KG1 (cell line): Measurements from ENCODE around the gene RALBP1.
"Not testable (repeated sequence)": the region's sequence is repeated elsewhere in the genome, so short reads cannot be mapped to it uniquely, and the experiment has no call there.

Source experiments
- DNase-seq: peaks from one replicate; lab custom pipeline; 2025; lab: John Stamatoyannopoulos, UW

RALBP1 gene

DNA sequence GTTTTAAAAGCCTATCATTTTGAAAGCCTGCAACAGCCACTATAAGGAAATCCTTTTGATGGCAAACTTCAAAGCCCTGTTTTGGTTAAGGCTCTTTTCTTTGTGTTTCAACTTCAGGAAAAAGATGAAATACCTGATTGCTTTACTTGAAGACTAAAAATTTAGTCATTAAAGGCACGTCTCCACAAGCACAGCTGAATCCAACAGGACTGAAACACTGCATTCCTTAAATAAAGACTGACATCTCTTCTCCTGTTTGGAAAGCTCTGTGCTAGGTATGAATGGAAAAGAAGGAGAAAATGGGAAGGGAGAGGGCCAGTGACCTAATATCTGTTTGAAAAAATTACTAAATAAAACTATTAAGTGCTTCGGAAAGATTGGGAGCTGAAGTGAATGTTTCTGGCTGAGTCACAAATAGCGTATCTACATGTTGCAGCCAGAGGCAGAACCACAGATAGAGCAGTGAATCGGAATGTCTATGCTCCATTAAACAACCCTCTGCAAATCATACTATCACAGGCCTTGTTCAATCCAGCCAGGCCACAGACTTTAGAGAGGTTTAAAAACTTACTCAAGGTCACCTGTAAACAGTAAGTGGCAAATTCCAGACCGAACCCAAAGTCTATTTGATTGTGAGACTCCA lies 21.1 kb upstream of the RALBP1 start:
- DNase-seq, result no peak

DNA sequence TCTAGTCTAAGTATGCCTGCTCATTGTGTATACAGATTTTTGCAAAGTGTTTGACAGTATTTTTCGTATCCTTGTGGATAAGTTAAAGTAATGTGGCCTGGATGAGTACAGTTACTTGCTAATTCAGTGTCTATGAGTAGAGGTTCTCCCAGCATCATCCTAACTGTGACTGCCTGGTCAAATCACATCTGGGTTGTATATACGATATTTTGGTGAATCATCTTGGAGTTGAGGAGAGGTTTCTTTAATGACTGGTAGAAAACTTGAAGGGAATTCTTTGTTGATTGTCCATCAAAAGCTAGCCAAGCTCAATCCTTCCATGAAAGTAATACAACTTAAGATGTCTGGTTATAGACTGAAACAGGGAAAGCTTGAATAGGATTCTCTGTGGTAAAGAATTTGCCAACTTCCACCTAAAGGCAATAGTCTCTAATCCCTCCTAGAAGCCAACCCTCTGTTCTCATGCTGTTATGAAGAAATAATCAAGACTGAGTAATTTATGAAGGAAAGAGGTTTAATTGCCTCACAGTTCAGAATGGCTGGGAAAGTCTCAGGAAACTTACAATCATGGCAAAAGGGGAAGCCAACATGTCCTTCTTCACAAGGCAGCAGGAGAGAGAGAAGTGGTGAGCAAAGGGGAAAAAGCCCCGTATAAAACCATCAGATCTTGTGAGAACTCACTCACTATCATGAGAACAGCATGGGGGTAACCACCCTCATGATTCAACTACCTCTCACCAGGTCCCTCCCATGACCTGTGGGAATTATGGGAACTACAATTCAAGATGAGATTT lies 19.4 kb upstream of the RALBP1 start:
- DNase-seq, result no peak

DNA sequence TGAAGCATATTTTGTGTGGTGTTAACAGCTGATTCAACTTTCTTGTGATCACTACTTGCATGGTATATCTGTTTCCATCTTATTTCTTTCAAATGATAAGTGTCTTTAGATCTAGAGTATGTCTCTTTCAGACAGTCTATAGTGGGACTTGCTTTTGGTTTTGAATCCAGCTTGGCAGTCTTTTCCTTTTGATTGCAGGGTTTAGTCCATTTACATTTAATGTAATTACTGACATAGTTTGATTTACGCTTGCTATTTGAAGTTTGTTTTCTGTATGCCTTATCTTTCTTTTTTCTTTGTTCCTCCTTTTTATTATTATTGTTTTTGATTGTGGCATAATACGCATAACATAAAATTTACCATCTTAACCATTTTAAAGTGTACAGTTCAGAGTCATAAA lies 9.2 kb upstream of the RALBP1 start:
- DNase-seq, result no peak

DNA sequence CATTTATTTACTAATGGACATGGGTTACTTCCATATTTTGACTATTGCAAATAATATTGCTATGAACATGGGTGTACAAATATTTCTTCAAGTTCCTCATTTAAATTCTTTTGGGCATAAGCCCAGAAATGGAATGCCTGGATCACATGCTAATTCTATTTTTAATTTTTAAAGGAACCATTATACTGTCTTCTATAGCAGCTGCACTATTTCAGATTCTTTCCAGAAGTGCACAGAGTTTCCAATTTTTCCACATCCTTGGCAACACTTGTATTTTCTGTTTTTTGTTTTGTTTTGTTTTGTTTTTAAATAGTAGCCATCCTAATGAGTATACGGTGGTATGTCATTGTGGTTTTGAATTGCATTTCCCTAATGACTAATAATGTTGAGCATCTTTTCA lies 8.5 kb upstream of the RALBP1 start:
- no peak for DNase-seq

DNA sequence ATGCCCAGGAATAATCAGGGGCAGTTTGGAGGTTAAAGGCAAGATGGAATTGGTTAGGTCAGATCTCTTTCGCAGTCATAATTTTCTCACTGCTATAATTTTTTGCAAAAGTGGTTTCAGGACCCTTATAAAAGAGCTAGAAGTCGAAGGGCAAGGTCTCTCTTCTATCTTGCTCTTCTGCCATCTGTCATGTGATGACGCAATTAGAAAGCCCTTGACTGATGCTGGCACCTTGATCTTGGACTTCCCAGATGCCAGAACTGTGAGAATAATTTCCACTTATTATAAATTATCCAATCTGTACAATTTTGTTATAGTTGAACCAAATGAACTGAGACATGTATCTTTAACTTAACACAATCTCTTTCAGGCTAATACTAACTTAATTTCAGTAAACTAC lies 6.3 kb upstream of the RALBP1 start:
- no peak for DNase-seq

DNA sequence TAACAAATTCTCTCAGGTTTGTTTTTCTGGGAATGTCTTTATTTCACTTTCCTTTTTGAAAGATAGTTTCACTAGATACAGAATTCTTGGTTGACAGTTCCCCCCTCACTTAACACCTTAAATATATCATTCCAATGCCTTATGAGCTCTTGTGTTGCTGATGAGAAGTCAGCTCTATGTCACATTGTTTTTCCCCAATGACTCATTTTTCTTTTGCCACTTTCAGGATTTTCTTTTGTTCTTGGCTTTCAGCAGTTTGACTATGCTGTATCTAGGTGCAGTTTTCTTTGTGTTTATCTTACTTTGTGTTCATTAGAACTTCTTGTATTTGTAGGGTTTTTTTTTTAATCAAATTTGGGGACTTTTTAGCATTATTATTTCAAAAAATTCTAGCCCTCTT lies 5.6 kb upstream of the RALBP1 start:
- DNase-seq, result no peak

DNA sequence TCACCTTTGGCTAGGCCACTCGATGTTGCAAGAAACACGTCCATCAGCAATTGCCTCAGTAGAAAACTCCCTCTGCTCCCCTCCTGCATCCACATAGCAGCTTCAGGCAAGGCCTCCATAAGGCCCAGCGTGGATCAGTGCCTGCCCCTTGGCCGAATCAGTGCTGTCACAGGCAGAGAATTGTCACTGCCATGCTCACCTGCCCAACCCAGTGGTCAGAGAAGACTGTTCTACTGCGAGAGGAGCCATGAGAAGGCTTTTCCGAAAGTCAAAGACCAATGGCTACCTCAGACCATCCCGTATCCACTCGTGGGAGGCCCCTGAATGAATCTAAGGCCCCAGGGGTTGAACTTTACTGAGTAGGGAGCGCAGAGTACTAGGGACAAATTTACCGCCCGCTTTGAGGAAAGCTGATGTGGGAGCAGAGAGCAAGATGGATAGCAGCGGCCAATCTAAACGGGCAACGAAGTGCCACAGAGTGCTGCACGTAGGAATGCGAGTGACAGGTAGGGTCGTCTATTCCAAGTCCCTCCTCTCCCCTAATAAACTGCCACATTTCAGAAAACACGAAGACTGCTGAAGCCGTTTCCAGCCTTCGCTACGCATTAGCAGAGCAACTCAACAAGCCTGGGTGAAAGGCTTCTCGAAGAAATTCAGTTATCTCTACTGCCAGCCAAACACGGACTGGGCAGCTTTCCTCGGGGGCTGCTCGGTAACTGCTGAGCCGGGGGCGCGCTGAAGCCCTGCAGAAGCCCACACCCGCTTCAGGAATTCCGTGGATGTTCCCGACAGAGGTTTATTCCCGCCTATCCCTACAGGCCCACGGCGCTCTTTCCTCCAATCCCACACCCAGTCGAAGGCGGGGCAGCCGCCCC lies 968 bp upstream of the RALBP1 start:
- no peak for DNase-seq

DNA sequence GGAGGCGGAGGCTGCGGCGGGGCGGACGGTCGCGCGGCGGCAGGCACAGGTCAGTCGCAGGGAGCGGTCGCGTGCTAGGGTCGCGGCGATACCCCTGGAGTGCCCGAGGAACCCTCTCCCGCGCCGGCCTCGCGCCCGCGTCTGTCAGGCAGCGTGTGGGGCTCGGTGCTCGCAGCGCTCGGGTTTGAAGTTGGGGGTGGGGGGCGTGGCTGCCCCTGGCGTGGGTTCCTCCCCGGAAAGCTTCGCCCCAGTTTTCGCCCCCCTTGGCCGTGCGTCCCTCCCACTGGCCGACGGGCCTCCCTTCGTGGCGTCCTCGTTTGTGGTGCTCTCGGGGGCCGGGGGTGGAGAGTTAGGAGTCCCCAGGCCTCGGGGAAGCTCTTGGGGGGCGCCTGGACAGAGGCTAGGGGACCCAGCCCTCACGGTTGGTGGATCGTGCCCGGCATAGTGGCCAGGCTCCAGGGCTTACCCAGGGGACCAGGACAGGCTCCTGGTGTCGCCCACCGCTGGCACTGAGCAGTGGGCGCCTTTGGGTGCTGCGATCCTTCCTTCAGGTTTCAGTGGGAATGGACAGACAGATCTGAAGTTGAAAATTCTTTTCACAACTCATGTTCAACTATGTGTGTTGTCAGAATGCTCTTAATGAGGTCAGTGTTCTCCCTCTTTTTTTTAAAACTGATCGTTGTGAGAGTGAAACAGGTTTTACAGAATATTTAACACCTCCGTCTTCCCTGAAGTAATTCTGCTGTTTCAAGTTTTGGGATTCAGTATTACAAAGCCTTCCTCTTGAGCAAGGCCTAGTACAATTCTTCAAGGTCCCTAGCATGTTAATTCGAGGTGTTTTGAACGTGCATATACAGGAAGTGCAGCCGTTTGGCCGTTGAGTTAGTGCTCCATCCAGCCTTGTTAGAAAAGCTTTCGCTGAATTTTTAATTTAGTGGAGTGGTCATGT lies 604 bp downstream of the RALBP1 start:
- DNase-seq, result peak; percentile 55

DNA sequence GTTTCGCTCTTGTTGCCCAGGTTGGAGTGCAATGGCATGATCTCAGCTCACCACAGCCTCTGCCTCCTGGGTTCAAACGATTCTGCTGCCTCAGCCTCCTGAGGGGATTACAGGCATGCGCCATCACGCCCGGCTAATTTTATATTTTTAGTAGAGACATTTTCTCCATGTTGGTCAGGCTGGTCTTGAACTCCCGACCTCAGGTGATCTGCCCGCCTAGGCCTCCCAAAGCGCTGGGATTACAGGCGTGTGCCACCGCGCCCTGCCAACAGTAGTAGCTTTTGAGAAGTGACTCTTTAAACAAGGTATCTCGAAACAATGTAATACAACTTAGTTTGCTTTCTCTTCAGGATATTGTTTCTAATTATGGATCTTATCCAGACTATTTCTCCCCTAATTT lies 1.6 kb downstream of the RALBP1 start:
- DNase-seq, result not testable (repeated sequence)

DNA sequence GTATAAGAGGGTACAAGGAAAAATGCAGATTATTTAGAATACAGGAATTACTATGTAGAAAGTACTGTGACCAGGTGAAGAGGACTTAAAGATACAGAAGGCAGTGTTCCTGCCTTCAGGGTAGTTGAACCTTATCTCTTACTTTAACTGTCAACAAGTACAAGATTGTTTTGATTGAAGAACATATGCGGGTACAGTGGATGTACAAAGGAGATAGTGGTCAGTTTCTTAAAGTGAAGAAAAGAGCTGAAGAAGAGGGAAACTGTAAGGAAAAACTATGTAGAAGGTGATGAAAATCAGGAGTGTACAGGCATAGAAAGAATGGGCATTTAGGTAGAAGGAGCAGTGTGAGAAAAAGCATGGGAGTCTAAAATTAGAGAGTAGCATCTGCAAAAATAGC lies 2.2 kb downstream of the RALBP1 start:
- no peak for DNase-seq

DNA sequence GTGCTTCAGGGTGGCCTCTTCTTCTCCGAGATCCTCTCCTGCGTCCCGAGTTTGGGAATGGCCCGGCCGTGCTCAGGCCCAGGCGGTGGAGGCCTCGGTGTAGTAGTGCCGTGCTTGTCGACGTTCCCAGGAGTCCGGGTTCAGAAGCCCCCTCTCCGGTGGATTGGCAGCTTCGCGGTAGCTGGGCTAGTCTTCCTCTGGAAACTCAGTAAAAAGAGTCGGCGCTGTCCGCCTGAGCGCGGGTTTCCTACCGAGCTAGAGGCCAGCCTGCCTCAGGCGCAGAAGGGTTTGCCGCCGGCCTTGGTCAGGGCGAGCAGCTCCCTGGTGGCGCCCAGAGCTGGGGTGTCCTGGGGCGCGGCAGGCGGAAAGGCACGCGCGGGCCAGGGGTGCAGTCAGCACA lies 3.2 kb downstream of the RALBP1 start:
- DNase-seq, result no peak

DNA sequence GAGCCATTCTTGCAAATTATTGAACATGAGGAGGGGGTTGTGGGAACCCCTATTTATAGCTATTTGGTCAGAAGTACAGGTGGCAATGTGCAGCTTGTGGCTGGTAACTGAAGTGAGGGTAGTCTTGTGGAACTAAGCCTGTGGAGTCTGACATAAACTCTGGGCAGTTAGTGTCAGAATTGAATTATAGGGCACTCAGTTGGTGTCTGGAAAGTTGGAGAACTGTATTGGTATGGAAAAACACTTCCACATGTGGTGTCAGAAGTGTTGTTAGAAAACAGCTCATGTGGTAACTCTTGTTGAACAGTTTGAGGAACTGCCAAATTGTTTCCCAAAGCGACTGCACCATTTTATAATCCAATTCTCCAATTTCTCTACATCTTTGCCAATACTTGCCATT lies 7.5 kb downstream of the RALBP1 start:
- no peak for DNase-seq

DNA sequence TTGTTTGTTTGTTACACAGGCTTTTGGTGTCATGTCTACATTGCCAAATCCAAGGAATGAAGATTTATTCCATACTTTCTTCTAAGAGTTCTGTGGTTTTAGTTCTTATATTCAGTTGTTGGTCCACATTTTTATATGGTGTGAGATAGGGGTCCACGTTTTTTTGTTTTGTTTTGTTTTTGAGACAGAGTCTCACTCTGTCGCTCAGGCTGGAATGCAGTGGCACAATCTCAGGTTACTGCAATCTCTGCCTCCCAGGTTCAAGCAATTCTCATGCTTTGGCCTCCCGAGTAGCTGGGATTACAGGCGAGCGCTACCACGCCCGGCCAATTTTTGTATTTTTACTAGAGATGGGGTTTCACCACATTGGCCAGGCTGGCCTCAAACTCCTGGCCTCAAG lies 8.2 kb downstream of the RALBP1 start:
- no peak for DNase-seq

DNA sequence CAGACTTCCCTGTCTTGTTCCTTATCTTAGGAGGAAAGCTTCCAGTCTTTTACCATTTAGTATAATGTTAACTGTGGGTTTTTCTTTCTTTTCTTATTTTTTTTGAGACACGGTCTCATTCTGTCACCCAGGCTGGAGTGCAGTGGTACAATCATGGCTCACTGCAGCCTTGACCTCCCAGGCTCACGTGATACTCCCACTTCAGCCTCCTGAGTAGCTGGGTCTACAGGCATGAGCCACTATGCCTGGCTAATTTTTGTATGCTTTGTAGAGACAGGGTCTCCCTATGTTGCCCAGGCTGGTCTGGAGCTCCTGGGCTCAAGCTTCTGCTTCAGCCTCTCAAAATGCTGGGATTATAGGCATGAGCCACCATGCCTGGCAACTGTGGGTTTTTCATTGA lies 9.5 kb downstream of the RALBP1 start:
- not testable (repeated sequence) for DNase-seq

DNA sequence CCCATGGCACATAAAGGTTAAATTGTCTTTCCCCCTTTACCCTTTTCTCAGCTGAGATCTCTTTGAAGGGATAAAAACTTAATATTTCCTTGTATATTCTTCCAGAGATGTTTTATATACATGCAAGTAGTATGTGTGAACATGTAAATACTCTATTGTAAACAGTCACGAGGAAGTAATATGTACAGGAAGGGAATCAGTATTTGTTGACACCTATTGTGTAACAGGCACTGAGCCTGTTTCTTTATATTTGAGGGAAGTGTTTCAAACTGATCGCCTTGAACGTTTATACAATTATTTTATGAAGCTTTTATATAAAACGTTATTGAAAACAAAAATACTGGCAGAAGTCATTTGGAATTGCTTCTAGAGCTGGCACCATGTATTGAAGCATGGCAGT lies 13.2 kb downstream of the RALBP1 start:
- no peak for DNase-seq

DNA sequence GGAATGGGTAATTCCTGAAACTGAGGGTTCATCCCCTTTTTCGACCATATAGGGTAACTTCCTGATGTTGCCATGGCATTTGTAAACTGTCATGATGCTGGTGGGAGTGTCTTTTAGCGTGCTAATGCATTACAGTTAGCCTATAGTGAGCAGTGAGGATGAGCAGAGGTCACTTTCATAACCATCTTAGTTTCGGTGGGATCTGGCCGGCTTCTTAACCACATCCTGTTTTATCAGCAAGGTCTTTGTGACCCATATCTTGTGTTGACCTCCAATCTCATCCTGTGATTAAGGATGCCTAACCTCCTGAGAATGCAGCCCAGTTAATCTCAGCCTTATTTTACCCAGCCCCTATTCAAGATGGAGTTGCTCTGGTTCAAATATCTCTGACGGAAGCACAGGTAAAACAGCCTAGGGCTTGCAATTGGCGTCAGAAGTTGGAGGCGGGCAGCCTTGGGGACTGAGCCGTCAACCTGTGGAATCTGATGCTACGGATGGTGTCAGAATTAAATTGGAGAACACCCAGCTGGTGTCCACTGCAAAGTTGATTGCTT lies 19.5 kb downstream of the RALBP1 start:
- DNase-seq, result no peak

DNA sequence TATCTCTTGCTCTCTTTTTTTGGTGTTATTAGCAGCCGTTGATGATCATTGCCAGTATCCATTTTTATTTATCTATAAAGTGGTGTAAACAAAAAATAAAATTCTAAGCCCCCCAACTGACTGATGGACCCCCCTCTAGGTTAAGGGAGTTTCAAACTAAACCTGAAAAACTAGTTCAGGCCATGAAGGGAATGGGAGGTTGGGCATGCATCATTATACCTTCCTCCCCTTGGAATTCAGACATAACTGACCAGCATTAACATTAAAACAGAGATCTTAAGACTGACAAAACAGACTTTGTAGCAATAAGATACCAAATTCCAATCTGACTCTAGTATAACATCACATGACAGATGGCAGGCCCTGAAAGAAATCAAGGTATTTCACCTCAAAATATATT lies 20.2 kb downstream of the RALBP1 start:
- DNase-seq, result no peak

DNA sequence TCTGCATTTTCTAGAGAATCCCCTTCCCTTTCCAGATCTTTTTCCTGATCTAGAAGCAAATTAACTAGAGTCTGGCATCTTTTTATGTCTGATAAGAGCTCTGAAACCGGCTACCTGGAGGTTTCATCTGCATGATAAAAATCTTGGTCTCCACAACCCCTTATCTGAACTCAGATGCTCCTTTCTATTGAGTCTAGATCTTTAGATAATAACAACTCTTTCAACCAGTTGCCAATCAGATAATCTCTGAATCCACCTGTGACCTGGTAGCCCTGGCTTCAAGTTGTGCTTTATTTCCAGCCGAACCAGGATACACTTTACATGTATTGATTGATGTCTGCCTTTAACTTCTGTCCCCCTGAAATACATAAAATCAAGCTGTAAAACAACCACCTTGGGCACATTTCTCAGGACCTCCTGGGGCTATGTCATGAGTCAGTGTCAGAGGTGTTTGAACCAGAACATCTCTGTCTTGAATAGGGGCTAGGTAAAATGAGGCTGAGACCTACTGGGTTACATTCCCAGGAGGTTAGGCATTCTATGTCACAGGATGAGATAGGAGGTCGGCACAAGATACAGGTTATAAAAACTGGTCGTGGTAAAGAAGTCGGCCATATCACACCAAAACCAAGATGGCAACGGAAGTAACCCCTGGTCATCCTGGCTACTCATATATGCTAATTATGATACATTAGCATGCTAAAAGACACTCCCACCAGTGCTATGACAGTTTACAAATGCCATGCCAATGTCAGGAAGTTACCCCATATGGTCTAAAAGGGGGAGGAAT lies 20.8 kb downstream of the RALBP1 start:
- no peak for DNase-seq

DNA sequence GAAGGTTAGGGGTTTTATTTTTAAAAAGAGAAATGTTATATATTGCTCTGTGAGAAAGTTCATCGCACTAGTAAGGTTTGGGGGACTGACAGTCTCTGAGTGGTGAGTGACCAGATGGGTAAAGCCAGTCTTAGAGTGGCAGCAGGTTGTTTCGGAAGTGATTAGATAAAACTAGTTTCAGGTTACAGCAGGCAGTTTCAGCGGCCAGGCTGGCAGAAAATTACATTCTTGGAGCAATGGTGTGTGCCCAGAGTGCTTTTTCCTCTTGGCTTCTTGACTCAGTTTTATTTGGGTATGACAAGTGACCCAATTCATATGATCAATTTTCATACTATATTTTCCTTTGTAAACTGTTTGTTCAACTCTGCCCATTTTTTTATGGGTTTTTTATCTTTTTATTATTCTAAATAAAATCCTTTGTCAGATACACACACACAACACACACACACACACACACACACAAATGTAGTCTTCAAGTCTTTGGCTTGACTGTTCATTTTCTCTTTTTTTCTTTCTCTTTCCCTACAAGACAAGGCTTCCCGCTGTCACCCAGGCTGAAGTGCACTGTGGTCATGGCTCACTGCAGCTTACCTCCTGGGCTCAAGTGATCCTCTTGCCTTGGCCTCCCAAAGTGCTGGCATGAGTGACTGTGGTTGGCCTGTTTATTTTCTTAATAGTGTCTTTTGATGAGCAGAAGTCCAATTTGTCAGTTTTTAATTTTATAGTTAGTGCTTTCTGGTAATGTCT lies 30.9 kb downstream of the RALBP1 start:
- DNase-seq, result no peak

DNA sequence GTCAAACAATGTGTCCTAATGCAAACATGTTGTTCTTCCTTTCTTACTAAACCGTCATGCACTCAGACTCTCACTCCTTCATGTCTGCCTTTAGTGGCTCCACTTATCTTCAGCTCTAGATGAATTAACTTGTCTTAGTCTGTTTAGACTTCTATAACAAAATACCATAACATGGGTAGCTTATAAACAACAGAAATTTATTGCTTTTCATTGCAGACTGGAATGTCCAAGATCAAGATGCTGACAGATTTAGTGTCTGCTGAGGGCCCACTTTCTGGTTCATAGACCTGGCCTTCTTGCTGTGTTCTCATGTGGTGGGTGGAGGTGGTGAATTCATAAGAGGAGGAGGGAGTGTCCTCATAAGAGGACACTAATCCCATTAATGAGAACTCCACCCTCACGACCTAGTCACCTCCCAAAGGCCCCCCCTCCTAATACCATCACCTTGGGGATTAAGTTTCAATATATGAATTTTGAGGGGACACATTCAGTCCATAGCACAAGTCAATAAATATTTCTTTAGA lies 32.3 kb downstream of the RALBP1 start:
- DNase-seq, result no peak
